SK-N-SH treated with all-trans-retinoic acid at 6 μM for 48 hours (cell line): Measurements from ENCODE around the gene BMERB1.
"Not testable (repeated sequence)": the region's sequence is repeated elsewhere in the genome, so short reads cannot be mapped to it uniquely, and the experiment has no call there.

Experiments used
- ARNTL ChIP-seq: fragments of 450-650 bp; formaldehyde crosslinking; IDR thresholded peaks from 2 replicates; pipeline ENCODE4 v1.5.0; 2020; ENCODE audit warnings: low read depth, mild to moderate bottlenecking, moderate library complexity, borderline replicate concordance
- CREB5 ChIP-seq: fragments of 250-450 bp; sonication (Bioruptor Pico); IDR thresholded peaks from 2 replicates; pipeline ENCODE4 v1.5.1; 2020; ENCODE audit warnings: low read depth, mild to moderate bottlenecking, moderate library complexity
- CSDC2 ChIP-seq: fragments of 250-450 bp; sonication (Bioruptor Pico); IDR thresholded peaks from 2 replicates; pipeline ENCODE4 v1.5.0; 2020; ENCODE audit warnings: mild to moderate bottlenecking, moderate library complexity
- ISL1 ChIP-seq: fragments of 250-450 bp; sonication (Bioruptor Pico); IDR thresholded peaks from 2 replicates; pipeline ENCODE4 v2.1.2; 2022; ENCODE audit warnings: mild to moderate bottlenecking, moderate library complexity
- OSR1 ChIP-seq: fragments of 250-450 bp; sonication (Bioruptor Pico); IDR thresholded peaks from 2 replicates; pipeline ENCODE4 v1.8.0; 2022; ENCODE audit warnings: moderate library complexity, mild to moderate bottlenecking, inconsistent platforms
- POU6F1 ChIP-seq: fragments of 250-450 bp; sonication (Bioruptor Pico); IDR thresholded peaks from 2 replicates; pipeline ENCODE4 v1.8.0; 2021; ENCODE audit warnings: low read depth, mild to moderate bottlenecking, moderate library complexity, borderline replicate concordance
- RARB ChIP-seq: fragments of 250-450 bp; sonication (Bioruptor Pico); IDR thresholded peaks from 2 replicates; pipeline ENCODE4 v1.8.0; 2021; ENCODE audit warnings: mild to moderate bottlenecking, moderate library complexity
- TCF4 ChIP-seq: fragments of 250-450 bp; sonication (Bioruptor Pico); IDR thresholded peaks from 2 replicates; pipeline ENCODE4 v1.8.0; 2021; ENCODE audit warnings: mild to moderate bottlenecking, moderate library complexity, borderline replicate concordance
- TSHZ2 ChIP-seq: fragments of 250-450 bp; sonication (Bioruptor Pico); IDR thresholded peaks from 2 replicates; pipeline ENCODE4 v1.5.0; 2020; ENCODE audit warnings: mild to moderate bottlenecking, moderate library complexity
- ZNF8 ChIP-seq: fragments of 450-650 bp; formaldehyde crosslinking; IDR thresholded peaks from 2 replicates; pipeline ENCODE4 v1.5.0; 2020; ENCODE audit warnings: mild to moderate bottlenecking, moderate library complexity

- TF ChIP-seq CREB5, OSR1, ARNTL, TSHZ2, ZNF8, TCF4, CSDC2, RARB, ISL1, POU6F1 (CRISPR knock-in tag): not testable (repeated sequence)
Measured at GRCh38 chr16:15573896-15574613, 139.7 kb downstream of the BMERB1 start.
